Ovary (tissue), 9 donors: ENCODE results near the gene MCM3AP. TPM values are rescaled to one million over a fixed set of nuclear protein-coding genes. Genes with fewer than 3 reads are reported as not detected.

Experiments used
- DNase-seq, 5 donors: peaks; one replicate each; pipeline ENCODE4 v3.0.0-alpha.2; 2019 to 2020
- H3K27ac ChIP-seq, 2 donors: fragments of 200-600 bp; one replicate each; pipeline versions ENCODE4 v1.5.1 to v1.8.0; 2019 to 2022
- H3K27me3 ChIP-seq: fragments of 200-600 bp; one replicate; pipeline ENCODE4 v1.8.0; 2022
- H3K36me3 ChIP-seq: fragments of 200-600 bp; sonication (generic); one replicate; pipeline ENCODE4 v1.5.1; 2019
- H3K4me1 ChIP-seq: one replicate; pipeline ENCODE4 v1.8.1; 2013; ENCODE audit warnings: mild to moderate bottlenecking, moderate library complexity; ENCODE audit not compliant: insufficient read depth
- H3K4me3 ChIP-seq: fragments of 200-600 bp; sonication (generic); one replicate; pipeline ENCODE4 v1.5.1; 2017
- H3K9me3 ChIP-seq, 2 donors: fragments of 200-600 bp in 1 of 2; sonication (generic) in 1 of 2; one replicate each; pipeline versions ENCODE4 v1.5.1 to v1.8.1; 2013 to 2019; ENCODE audit warnings: mild to moderate bottlenecking in 1 of 2, moderate library complexity in 1 of 2
- CTCF ChIP-seq, 3 donors: fragments of 450-650 bp in 2 of 3; fragments of 200-600 bp in 1 of 3; IDR thresholded peaks; one replicate each; pipeline versions ENCODE4 v1.5.1 to v1.8.0; 2016 to 2022; ENCODE audit warnings: antibody characterized with exemption in 3 of 3, mild to moderate bottlenecking in 1 of 3
- EP300 ChIP-seq: sonication (generic); formaldehyde crosslinking; IDR thresholded peaks from one replicate; pipeline ENCODE4 v1.6.1; 2017; ENCODE audit warnings: antibody characterized with exemption
- POLR2A ChIP-seq: fragments of 450-650 bp; IDR thresholded peaks from one replicate; pipeline ENCODE4 v1.6.1; 2017; ENCODE audit warnings: antibody characterized with exemption, mild to moderate bottlenecking, moderate library complexity
- WGBS, 3 donors: extraction: QIAGEN DNeasy Blood & Tissue Kit in 1 of 3; methylation state at CpG; one replicate each; pipeline versions ENCODE4 v1.1.5 to v1.1.7; 2013 to 2017; 5-methylcytosine and 5-hydroxymethylcytosine counted together
- intact Hi-C, 4 donors: fragments of 100-400 bp; cut with DNase I; formaldehyde crosslinking; loops; one replicate each; pipeline versions ENCODE4 v1.11.0 to v1.15.1; 2022 to 2023
- polyA plus RNA-seq, 2 donors: library from polyadenylated mRNA; stranded (reverse); fragments of 200-250 nt in 1 of 2; fragments of 350-450 nt in 1 of 2; fragmentation: Illumina TruSeq in 1 of 2; extraction: RNeasy Lipid Tissue Mini Kit (QIAGEN cat#74804) in 1 of 2; gene quantifications; one replicate each; pipeline ENCODE4 v1.2.3, GENCODE V29; 2013 to 2014
- total RNA-seq, 7 donors: library from RNA; depleted of rRNA in 2 of 7; stranded (reverse); fragments of >200 nt in 2 of 7; fragmentation: NEBNext Ultra II Directional in 3 of 7; extraction: Animal tissue kit (Norgen Biotek cat#: 25700) in 3 of 7; gene quantifications; one replicate each; pipeline versions ENCODE4 v1.1.0 to v1.2.4, GENCODE V29; 2016 to 2023
- donor health status: DM: no; HTN: no; CAD: no; lungs with moderate emphysema.
- donor health status: DM: no; HTN: no; CAD: no.
- donor health status: Bipolar disorder and iron deficiency.
- donor health status: DM: yes; HTN: yes; CAD: no.
- donor health status: DM: no; HTN: no; CAD: no.
- donor health status: DM: yes; HTN: yes; CAD: no.

Gene MCM3AP
- total and polyA plus RNA-seq, 9 donors = 35.9 to 89.3 (median 70.3) TPM

- H3K4me3 ChIP-seq = peak overlapping the region; percentile 23
- no peaks in the 10 kb centered on the region for H3K27me3 ChIP-seq
- H3K36me3 ChIP-seq = no peaks in the 10 kb centered on the region
- peak in 2 of 5 donors; percentile 43 to 55 for DNase-seq
- no peaks in the 10 kb centered on the region for H3K9me3 ChIP-seq
- H3K4me1 ChIP-seq = peaks cover 8% of the 10 kb centered on the region
- intact Hi-C loops = no loop called here
- 3 to 5% (median 4%) methylated on average over 74 to 84 of the region's 84 CpGs for WGBS, 3 donors
- TF ChIP-seq CTCF (IDR thresholded peaks at IDR 0.05) (no peak), POLR2A (no peak), EP300 (no peak)
- H3K27ac ChIP-seq = peak overlapping the region; percentile 6 to 26
Measured at GRCh38 chr21:46297338-46298271, 12.2 kb upstream of the MCM3AP start.

GRCh38 chr21:46295996-46296752 lies 10.8 kb upstream of the MCM3AP start:
- H3K9me3 ChIP-seq = no peaks in the 10 kb centered on the region
- no peak overlapping the region for H3K4me3 ChIP-seq
- H3K4me1 ChIP-seq = peaks cover 8% of the 10 kb centered on the region
- no peak for TF ChIP-seq CTCF (IDR thresholded peaks at IDR 0.05)
- TF ChIP-seq POLR2A = no peak
- no peak for TF ChIP-seq EP300
- DNase-seq = peak; percentile 73 to 85 (median 82)
- H3K27me3 ChIP-seq = no peaks in the 10 kb centered on the region
- intact Hi-C loops = no loop called here
- no peaks in the 10 kb centered on the region for H3K36me3 ChIP-seq
- 13 to 35% (median 30%) methylated on average over 28 to 29 of the region's 29 CpGs for WGBS, 3 donors
- peak overlapping the region in 1 of 2 donors; percentile 61 for H3K27ac ChIP-seq

GRCh38 chr21:46295177-46295770 lies 9.9 kb upstream of the MCM3AP start:
- TF ChIP-seq POLR2A = no peak
- no peak for TF ChIP-seq CTCF (IDR thresholded peaks at IDR 0.05)
- TF ChIP-seq EP300 = no peak
- no peaks in the 10 kb centered on the region for H3K27me3 ChIP-seq
- WGBS, 3 donors = 53 to 62% (median 53%) methylated on average over 8 to 9 of the region's 9 CpGs

GRCh38 chr21:46294647-46295176 lies 9.3 kb upstream of the MCM3AP start:
- no peaks in the 10 kb centered on the region for H3K36me3 ChIP-seq
- no peak overlapping the region for H3K4me3 ChIP-seq
- H3K27me3 ChIP-seq = no peaks in the 10 kb centered on the region
- H3K9me3 ChIP-seq = no peaks in the 10 kb centered on the region
- 43 to 56% (median 54%) methylated on average over 10 of the region's 10 CpGs for whole genome bisulfite sequencing, 3 donors
- intact Hi-C loops = no loop called here
- no peak for DNase-seq
- TF ChIP-seq POLR2A (no peak), CTCF (IDR thresholded peaks at IDR 0.05) (no peak), EP300 (no peak)
- H3K27ac ChIP-seq = no peak overlapping the region
- H3K4me1 ChIP-seq = peaks cover 8% of the 10 kb centered on the region

More at GRCh38 chr21:46295177-46295770, 9.9 kb upstream of the MCM3AP start:
- DNase-seq = no peak
- Histone ChIP-seq H3K27ac (peak overlapping the region in 1 of 2 donors; percentile 61), H3K36me3 (no peaks in the 10 kb centered on the region), H3K4me3 (no peak overlapping the region), H3K4me1 (peaks cover 8% of the 10 kb centered on the region), H3K9me3 (no peaks in the 10 kb centered on the region)
- intact Hi-C loops = no loop called here
